Chondrocyte (in vitro differentiated cells): ENCODE results near the gene TCERG1L. TPM values are rescaled to one million over a fixed set of nuclear protein-coding genes. Genes with fewer than 3 reads are reported as not detected.

Experiments used
- DNase-seq: peaks from one replicate; pipeline ENCODE4 v3.0.0; 2021; ENCODE audit warnings: mixed read lengths, low spot score
- H3K27ac Mint-ChIP-seq: one replicate; pipeline ENCODE4 v1.8.0; 2021; ENCODE audit warnings: mild to moderate bottlenecking, moderate library complexity, mixed read lengths; ENCODE audit not compliant: unreplicated experiment
- H3K27me3 Mint-ChIP-seq: 2 replicates; pipeline ENCODE4 v1.8.0; 2021; ENCODE audit warnings: low read depth, mixed read lengths
- H3K36me3 Mint-ChIP-seq: 2 replicates; pipeline ENCODE4 v1.8.0; 2021; ENCODE audit warnings: low read depth, mixed read lengths
- H3K4me1 Mint-ChIP-seq: 2 replicates; pipeline ENCODE4 v1.8.0; 2021; ENCODE audit warnings: low read depth, mild to moderate bottlenecking, mixed read lengths
- H3K4me3 Mint-ChIP-seq: one replicate; pipeline ENCODE4 v1.8.0; 2021; ENCODE audit warnings: mild to moderate bottlenecking, moderate library complexity, mixed read lengths; ENCODE audit not compliant: unreplicated experiment
- H3K9me3 Mint-ChIP-seq: 2 replicates; pipeline ENCODE4 v1.8.0; 2021; ENCODE audit warnings: low read depth, mixed read lengths
- total RNA-seq: library from RNA; stranded (reverse); gene quantifications from 3 replicates; pipeline ENCODE4 v1.2.1, GENCODE V29; 2021
- TF ChIP-seq, protein P1 (sequence below): fragments of 200-600 bp; sonication (generic); IDR thresholded peaks from 2 replicates; pipeline ENCODE4 v1.5.0; 2021; ENCODE audit warnings: antibody characterized with exemption, mild to moderate bottlenecking, moderate library complexity

The TCERG1L gene
- total RNA-seq, 1 donor from 2014 or later: not detected

DNA sequence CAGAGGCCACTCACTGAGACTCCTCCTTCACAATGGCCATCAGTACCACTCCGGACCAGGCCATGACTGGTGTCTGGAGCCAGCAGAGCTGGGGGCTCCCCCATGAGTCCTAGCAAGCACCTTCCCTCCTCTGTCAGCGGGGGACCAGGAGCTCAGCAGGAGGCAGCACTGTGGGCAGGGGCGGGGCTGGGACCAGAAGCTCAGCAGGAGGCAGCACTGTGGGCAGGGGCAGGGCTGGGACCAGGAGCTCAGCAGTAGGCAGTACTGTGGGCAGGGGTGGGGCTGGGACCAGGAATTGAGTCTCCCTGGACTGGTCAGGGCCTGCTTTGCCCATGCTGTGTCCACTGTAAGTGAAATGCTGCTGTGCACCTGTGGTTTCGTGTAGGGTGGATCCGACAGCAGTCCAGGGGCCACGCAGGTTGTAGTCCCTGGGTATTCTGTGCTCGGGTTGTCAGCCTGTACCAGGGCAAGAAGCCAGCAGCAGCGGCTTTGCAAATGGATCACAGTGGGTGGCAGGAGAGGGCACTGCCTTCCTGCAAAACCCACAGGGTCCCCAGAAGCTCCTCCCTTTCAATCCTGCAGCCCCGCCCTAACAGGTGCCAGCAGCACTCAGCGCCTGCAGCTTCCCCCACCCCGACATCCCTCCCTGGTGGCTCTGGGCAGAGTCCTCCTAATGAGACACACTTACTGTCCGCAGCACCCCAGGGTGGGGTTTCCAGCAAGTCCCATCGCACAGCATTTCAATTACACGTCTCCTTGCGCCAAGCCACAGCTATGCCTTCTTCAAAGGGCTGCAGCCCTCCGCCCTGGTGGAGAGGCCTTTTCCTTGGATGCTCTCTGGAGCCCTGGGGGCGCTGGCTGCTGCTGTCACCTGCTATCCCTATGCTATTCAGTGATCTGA, 220.5 kb downstream of the TCERG1L start:
- DNase-seq: no peak
- no peaks in the 10 kb centered on the region for H3K27me3 Mint-ChIP-seq
- peaks cover 35% of the 10 kb centered on the region for H3K9me3 Mint-ChIP-seq
- no peaks in the 10 kb centered on the region for H3K36me3 Mint-ChIP-seq
- H3K4me1 Mint-ChIP-seq: no peaks in the 10 kb centered on the region
- TF ChIP-seq, protein P1, sequence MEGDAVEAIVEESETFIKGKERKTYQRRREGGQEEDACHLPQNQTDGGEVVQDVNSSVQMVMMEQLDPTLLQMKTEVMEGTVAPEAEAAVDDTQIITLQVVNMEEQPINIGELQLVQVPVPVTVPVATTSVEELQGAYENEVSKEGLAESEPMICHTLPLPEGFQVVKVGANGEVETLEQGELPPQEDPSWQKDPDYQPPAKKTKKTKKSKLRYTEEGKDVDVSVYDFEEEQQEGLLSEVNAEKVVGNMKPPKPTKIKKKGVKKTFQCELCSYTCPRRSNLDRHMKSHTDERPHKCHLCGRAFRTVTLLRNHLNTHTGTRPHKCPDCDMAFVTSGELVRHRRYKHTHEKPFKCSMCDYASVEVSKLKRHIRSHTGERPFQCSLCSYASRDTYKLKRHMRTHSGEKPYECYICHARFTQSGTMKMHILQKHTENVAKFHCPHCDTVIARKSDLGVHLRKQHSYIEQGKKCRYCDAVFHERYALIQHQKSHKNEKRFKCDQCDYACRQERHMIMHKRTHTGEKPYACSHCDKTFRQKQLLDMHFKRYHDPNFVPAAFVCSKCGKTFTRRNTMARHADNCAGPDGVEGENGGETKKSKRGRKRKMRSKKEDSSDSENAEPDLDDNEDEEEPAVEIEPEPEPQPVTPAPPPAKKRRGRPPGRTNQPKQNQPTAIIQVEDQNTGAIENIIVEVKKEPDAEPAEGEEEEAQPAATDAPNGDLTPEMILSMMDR: no peak
- H3K4me3 Mint-ChIP-seq: no peak overlapping the region
- no peak overlapping the region for H3K27ac Mint-ChIP-seq

DNA sequence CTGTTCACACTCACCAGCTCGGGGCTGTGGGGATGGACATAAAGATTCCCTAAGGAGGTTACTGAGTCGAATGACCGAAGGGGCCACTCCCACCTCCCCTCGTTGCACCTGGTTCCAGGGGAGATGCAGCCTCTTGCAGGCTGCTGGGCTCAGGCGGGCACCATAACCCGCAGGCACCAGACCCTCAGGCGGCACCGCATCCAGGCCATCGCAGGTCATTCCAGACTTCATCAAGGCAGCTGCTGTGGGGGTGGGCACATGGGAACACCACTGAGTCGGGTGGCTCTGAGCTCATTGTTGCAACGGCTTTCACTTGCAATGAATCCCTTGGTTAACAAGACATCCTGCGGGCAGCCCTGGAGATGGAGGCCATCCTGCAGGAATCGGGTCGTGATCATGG, 221.7 kb downstream of the TCERG1L start:
- peaks cover 34% of the 10 kb centered on the region for H3K9me3 Mint-ChIP-seq
- DNase-seq: no peak
- no peaks in the 10 kb centered on the region for H3K4me1 Mint-ChIP-seq
- H3K27ac Mint-ChIP-seq: no peak overlapping the region
- no peaks in the 10 kb centered on the region for H3K27me3 Mint-ChIP-seq
- H3K36me3 Mint-ChIP-seq: peaks cover 1% of the 10 kb centered on the region
- TF ChIP-seq, protein P1: no peak
- H3K4me3 Mint-ChIP-seq: no peak overlapping the region

DNA sequence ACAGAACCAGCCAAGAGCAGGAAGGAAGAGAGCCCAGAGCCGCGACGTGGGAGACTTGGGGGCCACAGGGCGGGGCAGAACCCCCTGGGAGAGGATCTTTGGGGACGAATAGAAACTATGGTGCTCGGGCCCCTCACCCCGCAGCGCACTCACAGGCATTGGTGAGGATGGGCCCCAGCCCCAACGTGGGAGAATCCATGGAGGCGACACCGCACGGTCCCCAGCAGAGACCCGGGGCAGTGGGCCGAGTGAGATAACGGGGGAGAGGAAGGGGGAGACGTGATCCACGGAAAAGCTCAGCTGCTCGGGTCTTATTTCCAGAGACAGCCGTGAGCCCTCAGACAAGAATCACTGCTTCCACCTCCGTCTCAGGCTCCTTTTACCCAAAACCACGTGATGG, 222.4 kb downstream of the TCERG1L start:
- peaks cover 34% of the 10 kb centered on the region for H3K9me3 Mint-ChIP-seq
- H3K4me3 Mint-ChIP-seq: no peak overlapping the region
- TF ChIP-seq, protein P1: no peak
- no peak overlapping the region for H3K27ac Mint-ChIP-seq
- no peak for DNase-seq
- H3K4me1 Mint-ChIP-seq: no peaks in the 10 kb centered on the region
- no peaks in the 10 kb centered on the region for H3K27me3 Mint-ChIP-seq
- H3K36me3 Mint-ChIP-seq: peaks cover 1% of the 10 kb centered on the region

DNA sequence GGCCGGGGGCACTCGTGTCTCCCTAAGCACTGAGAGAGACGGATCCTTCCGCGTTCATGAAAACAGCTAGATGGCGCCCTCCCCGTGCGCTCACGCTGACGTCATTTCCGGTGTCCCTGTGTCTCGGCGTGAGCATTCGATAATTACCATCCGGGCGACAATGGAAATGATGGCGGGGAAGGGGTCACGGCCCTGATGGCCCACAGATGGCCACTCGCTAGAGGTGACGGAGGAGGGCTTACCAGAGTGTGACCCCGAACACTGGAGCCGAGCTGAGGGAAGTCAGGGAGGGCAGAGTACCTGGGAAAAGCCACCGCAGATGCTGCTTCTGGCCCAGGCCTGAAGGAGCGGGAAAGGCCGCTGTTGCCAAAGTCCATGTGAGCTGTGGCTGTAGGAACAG, 222.9 kb downstream of the TCERG1L start:
- Mint-ChIP-seq H3K4me3 (no peak overlapping the region), H3K4me1 (no peaks in the 10 kb centered on the region), H3K36me3 (peaks cover 1% of the 10 kb centered on the region), H3K27ac (no peak overlapping the region), H3K9me3 (peaks cover 33% of the 10 kb centered on the region), H3K27me3 (no peaks in the 10 kb centered on the region)
- DNase-seq: no peak
- TF ChIP-seq, protein P1: no peak

DNA sequence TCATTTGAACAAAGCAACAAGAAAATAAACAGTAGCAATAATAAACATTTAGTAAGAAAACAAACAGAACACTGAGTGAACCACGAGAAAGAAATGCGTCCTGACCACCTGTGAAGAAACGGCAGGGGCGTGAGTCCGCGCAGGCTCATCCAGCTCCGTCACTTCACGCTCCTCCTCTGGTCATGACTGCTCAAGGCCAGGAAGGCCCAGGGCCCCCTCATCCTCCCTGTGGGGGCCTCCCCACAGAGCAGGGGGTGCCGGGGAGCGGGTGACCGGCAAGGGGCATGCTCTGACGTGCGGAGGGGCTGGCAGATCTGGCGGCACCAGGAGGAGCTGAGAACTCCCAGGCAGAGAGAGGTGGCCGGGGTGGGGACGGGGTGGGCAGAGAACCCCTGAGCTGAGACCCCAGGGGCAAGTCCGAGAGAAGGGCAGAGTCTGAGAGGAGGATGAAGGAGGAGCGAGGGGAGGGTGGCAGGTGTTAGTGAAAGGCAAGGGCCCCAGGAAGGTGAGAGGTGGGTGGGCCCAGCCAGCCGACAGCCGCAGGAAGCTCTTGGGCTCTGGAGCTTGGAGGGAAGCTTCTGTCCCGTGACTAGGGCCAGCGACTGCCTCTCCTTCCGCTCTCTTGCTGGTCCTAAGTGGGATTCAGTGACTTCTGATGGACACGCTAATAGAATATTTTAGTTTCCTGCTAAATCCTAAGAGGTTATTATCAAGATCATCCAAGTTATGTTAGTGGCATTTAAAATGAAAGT, 223.9 kb downstream of the TCERG1L start:
- no peaks in the 10 kb centered on the region for H3K4me1 Mint-ChIP-seq
- DNase-seq: no peak
- H3K27me3 Mint-ChIP-seq: no peaks in the 10 kb centered on the region
- H3K4me3 Mint-ChIP-seq: no peak overlapping the region
- peaks cover 36% of the 10 kb centered on the region for H3K9me3 Mint-ChIP-seq
- TF ChIP-seq, protein P1: no peak
- no peak overlapping the region for H3K27ac Mint-ChIP-seq
- H3K36me3 Mint-ChIP-seq: peaks cover 1% of the 10 kb centered on the region
